AML-193 (cell line): ENCODE data around the gene EXOSC5.
"Not testable (repeated sequence)": the region's sequence is repeated elsewhere in the genome, so short reads cannot be mapped to it uniquely, and the experiment has no call there.

Experiments used
- DNase-seq, 2 experiments: peaks; one replicate each; lab custom pipeline; 2025; lab: John Stamatoyannopoulos, UW

Gene EXOSC5

DNA sequence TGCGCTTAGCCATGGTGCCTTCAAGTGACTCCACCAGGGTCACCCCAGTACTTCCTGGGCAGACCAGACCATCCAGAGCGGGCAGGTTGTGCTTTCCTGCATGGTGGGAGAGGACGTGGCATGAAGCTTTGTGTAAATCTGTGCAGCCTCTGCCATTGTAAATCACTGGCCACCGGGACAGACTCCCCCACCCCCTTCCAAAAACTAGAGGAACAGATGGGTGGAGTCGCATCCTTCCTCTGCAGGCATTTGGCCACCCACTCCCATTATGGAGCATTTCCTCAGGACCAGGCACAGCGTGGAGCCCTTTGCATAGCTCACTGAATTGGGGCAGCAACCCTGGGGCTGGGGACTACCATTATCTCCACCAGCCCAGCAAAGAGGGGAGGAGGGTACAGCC lies 8.6 kb upstream of the EXOSC5 start:
- no peak for DNase-seq

DNA sequence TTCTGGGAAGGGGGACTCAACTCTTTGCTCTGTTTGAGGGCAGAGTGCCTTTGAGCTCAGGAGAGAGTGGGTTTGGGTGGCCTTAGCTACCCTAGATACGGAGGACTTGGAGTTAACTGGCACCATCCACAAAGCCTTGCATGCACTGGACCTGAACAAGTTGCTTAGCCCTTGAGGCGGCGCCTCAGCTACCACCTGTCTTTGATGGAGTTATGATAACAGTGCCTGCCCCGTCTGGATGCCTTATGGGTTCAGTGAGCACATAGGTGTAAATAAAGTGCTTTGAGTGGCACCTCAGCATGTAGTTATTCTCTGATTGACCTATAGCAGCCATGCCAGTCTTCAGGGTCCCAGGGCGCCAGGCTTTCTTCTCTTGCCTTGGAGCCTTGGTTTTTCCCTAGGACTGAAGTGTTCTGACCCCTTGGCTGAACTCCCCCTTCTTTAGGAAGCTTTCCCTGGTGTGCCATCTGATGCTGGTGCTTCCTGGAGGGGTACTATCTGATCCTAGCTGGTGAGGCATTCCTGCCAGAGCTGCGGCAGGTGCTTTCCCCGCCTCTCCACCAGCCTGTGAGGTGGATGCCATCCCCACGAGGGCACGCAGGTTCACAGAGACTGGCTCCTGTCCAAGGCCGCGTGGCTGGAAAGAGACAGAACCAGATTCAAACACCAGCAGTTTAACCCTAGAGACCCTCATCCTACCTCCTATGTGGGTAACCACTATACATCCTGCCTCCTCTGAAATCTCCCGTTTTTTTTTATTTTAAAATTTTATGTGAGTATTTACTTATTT lies 6.2 kb upstream of the EXOSC5 start:
- no peak for DNase-seq

DNA sequence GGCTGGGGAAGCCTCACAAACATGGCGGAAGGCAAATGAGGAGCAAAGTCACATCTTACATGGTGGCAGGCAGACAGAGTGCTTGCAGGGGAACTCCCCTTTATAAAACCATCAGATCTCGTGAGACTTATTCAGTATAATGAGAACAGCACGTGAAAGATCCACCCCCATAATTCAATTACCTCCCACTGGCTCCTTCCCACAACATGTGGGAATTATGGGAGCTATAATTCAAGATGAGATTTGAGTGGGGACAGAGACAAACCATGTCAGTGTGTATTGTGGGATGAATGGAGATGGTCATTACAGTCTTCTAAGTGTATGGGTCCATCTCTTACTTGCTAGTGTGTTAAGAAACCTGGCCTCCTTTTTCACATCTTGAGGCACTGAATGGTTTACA lies 4.9 kb upstream of the EXOSC5 start:
- no peak for DNase-seq

DNA sequence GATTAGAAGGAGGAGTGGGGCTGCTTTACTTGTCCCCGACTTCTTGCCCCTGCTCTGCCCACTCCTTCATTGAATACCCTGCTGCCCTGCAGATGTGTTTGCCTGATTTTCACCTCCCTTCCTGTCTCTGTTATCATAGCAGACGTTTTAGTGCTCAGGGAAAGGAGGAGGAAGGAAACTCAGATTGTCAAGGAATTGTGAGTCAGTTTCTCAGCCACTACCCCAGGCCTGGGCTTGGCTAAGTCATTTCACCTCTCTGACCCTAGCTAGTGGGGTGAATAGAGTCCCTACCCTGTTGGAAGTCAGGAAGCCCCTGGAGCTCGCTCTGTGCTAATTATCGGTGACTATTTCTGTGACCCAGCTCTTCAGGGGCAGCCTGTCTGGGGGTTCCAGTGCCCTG lies 4.3 kb upstream of the EXOSC5 start:
- DNase-seq, result no peak

DNA sequence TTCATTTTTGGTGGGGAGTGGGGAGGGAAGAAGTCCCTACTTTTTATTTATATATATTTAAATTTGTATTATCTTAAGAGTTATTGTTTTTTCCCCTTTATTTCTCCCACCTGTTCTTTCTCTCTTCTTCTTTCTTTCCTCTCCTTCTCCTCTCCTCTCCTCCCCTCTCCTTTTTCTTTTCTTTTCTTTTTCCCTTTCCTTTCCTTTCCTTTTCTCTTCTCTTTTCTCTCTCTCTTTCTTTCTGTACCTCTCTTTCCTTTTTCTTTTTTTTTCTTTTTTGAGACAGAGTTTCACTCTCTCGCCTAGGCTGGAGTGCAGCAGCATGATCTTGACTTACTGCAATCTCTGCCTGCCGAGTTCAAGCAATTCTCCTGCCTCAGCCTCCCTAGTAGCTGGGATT lies 2.4 kb upstream of the EXOSC5 start:
- no peak for DNase-seq

- no peak for DNase-seq
Observed at GRCh38 chr19:41399091-41399490, 1.9 kb upstream of the EXOSC5 start.

- no peak for DNase-seq
Observed at GRCh38 chr19:41398598-41398997, 1.4 kb upstream of the EXOSC5 start.

GRCh38 chr19:41398050-41398418 lies 875 bp upstream of the EXOSC5 start:
- no peak for DNase-seq

GRCh38 chr19:41395355-41395754 lies 1.8 kb downstream of the EXOSC5 start:
- no peak for DNase-seq

DNA sequence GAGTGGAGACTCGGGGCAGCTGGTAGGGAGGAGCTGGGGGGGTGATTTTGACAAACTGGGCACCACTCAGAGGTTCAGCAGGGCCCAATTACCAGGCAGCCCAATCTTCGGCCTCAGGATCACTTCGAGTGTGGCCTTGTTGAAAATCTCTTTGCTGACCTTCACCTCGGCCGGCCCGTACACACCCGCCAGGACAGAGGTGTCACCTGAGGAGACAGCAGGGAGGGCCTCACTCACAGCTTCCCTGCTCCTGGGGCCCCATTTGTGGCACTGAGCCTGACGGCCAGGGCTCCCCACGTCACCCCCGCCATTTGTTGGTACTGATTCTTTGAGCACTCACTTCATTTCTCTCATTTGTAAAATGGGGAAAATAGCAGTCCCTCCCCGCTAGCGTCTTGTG lies 4.4 kb downstream of the EXOSC5 start:
- DNase-seq, result no peak

- no peak for DNase-seq
Observed at GRCh38 chr19:41391618-41392017, 5.5 kb downstream of the EXOSC5 start.

- no peak for DNase-seq
Observed at GRCh38 chr19:41386442-41386841, 10.7 kb downstream of the EXOSC5 start.

GRCh38 chr19:41384351-41384750 lies 12.8 kb downstream of the EXOSC5 start:
- DNase-seq, result no peak

- DNase-seq, result not testable (repeated sequence)
Observed at GRCh38 chr19:41381536-41381935, 15.6 kb downstream of the EXOSC5 start.

- no peak for DNase-seq
Observed at GRCh38 chr19:41377977-41378709, 19.0 kb downstream of the EXOSC5 start.

- no peak for DNase-seq
Observed at GRCh38 chr19:41376998-41377365, 20.2 kb downstream of the EXOSC5 start.

GRCh38 chr19:41376241-41376997 lies 20.7 kb downstream of the EXOSC5 start, which contains the start of gene TMEM91:
TSS of gene TMEM91 (plus strand) at chr19:41376533. CDS start at chr19:41378310, 1,777 bp downstream.
- no peak for DNase-seq

- DNase-seq, result no peak
Observed at GRCh38 chr19:41373993-41374392, 23.2 kb downstream of the EXOSC5 start.

- no peak for DNase-seq
Observed at GRCh38 chr19:41372501-41372900, 24.7 kb downstream of the EXOSC5 start.

GRCh38 chr19:41371541-41371940 lies 25.6 kb downstream of the EXOSC5 start:
- DNase-seq, result no peak

- DNase-seq, result not testable (repeated sequence)
Observed at GRCh38 chr19:41371119-41371518, 26.0 kb downstream of the EXOSC5 start.

DNA sequence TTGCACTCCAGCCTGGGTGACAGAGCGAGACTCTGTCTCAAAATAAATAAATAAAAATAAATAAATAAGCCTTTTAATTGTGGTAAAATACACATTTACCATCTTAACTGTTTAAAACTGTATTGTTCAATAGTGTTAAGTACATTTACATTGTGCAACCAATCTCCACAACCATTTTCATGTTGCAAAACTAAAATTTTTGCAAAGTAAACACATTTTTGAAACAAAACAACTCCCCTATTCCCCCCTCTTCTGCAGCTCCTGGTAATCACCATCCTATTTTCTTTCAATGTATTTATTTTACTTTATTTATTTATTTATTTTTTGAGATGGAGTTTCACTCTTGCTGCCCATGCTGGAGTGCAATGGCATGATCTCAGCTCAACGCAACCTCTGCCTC lies 27.4 kb downstream of the EXOSC5 start:
- no peak for DNase-seq

DNA sequence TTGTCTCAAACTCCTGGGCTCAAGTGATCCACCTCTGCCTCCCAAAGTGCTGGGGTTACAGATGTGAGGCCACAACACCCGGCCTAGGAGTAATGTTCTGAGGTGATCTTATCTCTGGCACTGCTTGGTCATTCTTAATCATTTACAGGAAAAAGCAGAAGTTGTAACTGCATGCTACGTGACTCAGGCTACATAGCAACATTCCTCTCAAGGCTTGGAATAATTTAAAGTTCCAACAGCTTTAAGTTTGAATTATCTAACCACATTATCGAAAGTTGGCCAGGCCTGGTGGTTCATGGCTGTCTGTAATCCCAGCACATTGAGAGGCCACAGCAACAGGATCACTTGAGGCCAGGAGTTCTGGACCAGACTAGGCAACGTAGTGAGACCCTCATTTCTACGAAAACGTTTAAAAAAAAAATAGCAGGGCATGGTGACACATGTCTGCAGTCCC lies 29.3 kb downstream of the EXOSC5 start:
- peak; percentile 57 to 69 for DNase-seq
